ENCODE results near the gene CTXND2. TPM values are rescaled to one million over a fixed set of nuclear protein-coding genes. Genes with fewer than 3 reads are reported as not detected.

The CTXND2 gene
- total RNA-seq, 2 donors from 2014 or later, result not detected

DNA sequence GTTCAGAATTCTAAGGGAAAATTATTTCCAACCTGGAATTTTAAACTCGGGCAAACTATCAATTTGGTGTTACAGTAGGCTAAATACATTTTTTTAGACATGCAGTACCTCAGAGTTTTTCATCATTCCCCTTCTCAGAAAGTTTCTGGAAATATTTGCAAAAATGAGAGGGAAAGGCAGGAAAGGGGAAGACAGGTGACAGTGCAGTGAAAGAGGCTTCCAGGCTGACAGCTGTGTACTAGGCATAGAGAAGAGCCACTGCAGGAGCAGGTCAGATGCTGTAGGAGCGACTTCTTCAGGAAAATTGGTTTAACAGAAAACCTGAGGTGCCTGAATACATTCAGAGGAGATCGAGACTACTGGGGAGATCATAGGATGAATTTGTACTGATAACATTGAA is 67.8 kb downstream of the CTXND2 start:
- intact Hi-C loops (cut with DNase I), result no loop called here
- Histone ChIP-seq H3K27me3 (no peaks in the 10 kb centered on the region), H3K4me1 (no peaks in the 10 kb centered on the region), H3K4me3 (no peak overlapping the region), H3K27ac (no peak overlapping the region), H3K9me3 (no peaks in the 10 kb centered on the region), H3K36me3 (replicated peaks in 1 of 2; ENCODE audit: insufficient read depth in 1 of 2, low read depth in 2 of 2) (peaks cover 0 to 23% of the 10 kb centered on the region in 2 donors)
- WGBS, 2 donors, result 84 to 89% methylated on average over 3 of the region's 3 CpGs
- DNase-seq (peak in 1 of 4 donors; percentile 2), ATAC-seq (no peak)
- no peak for TF ChIP-seq POLR2A (IDR thresholded peaks at IDR 0.05)
- TF ChIP-seq, protein P1, sequence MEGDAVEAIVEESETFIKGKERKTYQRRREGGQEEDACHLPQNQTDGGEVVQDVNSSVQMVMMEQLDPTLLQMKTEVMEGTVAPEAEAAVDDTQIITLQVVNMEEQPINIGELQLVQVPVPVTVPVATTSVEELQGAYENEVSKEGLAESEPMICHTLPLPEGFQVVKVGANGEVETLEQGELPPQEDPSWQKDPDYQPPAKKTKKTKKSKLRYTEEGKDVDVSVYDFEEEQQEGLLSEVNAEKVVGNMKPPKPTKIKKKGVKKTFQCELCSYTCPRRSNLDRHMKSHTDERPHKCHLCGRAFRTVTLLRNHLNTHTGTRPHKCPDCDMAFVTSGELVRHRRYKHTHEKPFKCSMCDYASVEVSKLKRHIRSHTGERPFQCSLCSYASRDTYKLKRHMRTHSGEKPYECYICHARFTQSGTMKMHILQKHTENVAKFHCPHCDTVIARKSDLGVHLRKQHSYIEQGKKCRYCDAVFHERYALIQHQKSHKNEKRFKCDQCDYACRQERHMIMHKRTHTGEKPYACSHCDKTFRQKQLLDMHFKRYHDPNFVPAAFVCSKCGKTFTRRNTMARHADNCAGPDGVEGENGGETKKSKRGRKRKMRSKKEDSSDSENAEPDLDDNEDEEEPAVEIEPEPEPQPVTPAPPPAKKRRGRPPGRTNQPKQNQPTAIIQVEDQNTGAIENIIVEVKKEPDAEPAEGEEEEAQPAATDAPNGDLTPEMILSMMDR (IDR thresholded peaks at IDR 0.05), result no peak

DNA sequence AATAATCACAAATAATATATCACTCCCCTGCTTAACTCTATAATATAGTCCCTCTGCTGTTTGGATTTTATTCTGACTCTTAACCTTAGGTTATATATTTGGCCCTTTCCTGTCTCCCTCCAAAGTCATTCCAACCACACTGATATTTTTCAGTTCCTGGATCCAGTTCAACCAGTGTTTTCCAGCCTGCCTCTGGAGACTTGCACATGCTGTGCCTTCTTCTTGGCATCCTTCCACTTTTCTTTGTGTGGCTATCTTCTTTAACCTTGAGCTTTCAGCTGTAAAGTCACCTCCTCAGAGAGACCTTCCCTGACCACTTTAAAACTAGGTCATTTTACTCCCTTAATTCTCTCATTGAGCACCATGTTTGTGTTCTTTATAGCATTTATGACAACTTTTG is 68.3 kb downstream of the CTXND2 start:
- no peak for TF ChIP-seq POLR2A (IDR thresholded peaks at IDR 0.05)
- TF ChIP-seq, protein P1 (IDR thresholded peaks at IDR 0.05), result no peak
- Histone ChIP-seq H3K4me1 (no peaks in the 10 kb centered on the region), H3K36me3 (replicated peaks in 1 of 2; ENCODE audit: insufficient read depth in 1 of 2, low read depth in 2 of 2) (peaks cover 0 to 26% of the 10 kb centered on the region in 2 donors), H3K27ac (no peak overlapping the region), H3K4me3 (no peak overlapping the region), H3K27me3 (no peaks in the 10 kb centered on the region), H3K9me3 (no peaks in the 10 kb centered on the region)
- intact Hi-C loops (cut with DNase I), result no loop called here
- DNase-seq (no peak), ATAC-seq (no peak)

DNA sequence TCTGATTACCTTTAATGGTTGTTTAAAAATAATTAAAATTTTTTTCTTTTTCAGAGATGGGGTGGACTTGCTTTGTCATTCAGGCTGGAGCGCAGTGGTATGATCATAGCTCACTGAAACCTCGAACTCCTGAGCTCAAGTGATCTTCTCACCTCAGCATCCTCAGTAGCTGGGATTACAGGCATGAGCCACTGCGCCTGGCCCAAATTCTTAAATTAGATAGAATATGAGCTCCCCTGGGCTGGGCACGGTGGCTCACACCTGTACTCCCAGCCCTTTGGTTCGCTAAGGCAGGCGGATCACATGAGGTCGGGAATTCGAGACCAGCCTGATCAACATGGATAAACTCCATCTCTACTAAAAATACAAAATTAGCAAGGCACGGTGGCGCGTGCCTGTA is 70.7 kb downstream of the CTXND2 start:
- H3K9me3 ChIP-seq, result no peaks in the 10 kb centered on the region
- intact Hi-C loops (cut with DNase I), result no loop called here
- no peak overlapping the region for H3K4me3 ChIP-seq
- TF ChIP-seq, protein P1 (IDR thresholded peaks at IDR 0.05), result no peak
- TF ChIP-seq POLR2A (IDR thresholded peaks at IDR 0.05), result no peak
- DNase-seq (no peak), ATAC-seq (no peak)
- 93 to 95% methylated on average over 11 of the region's 11 CpGs for WGBS, 2 donors
- H3K36me3 ChIP-seq (replicated peaks in 1 of 2; ENCODE audit: insufficient read depth in 1 of 2, low read depth in 2 of 2), result peaks cover 0 to 20% of the 10 kb centered on the region in 2 donors
- no peak overlapping the region for H3K27ac ChIP-seq
- no peaks in the 10 kb centered on the region for H3K27me3 ChIP-seq
- H3K4me1 ChIP-seq, result no peaks in the 10 kb centered on the region

DNA sequence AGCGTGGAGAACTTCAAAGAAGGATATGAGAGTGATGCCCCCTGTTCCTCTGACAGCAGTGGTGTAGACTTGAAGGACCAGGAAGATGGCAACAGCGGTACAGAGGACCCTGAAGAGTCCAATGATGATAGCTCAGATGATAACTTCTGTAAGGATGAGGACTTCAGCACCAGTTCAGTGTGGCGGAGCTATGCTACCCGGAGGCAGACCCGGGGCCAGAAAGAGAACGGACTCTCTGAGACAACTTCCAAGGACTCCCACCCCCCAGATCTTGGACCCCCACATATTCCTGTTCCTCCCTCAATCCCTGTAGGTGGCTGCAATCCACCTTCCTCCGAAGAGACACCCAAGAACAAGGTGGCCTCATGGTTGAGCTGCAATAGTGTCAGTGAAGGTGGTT is 73.7 kb downstream of the CTXND2 start:
- ATAC-seq, result no peak
- no peak for DNase-seq

DNA sequence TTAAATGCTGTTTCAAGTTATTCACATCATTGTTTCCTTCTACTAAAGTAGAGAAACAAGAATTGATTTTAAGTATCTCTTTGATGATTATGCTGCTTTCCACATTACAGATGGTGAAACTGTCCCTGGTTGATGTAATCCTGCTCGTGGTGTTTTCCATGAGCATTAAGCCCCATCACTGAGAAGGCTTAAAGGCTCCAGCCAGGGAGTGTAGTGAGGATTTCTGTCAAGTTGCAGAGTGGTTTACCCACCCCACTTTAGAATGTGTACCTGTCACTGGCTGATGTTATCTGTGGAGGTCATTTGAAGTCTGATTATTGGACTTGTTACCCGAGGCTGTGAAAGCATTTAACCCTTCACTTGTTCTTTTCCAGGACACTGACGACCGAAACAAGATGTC is 74.8 kb downstream of the CTXND2 start:
- Histone ChIP-seq H3K27me3 (no peaks in the 10 kb centered on the region), H3K4me3 (no peak overlapping the region), H3K4me1 (no peaks in the 10 kb centered on the region), H3K36me3 (replicated peaks in 1 of 2; ENCODE audit: insufficient read depth in 1 of 2, low read depth in 2 of 2) (peaks cover 8 to 36% of the 10 kb centered on the region in 2 donors), H3K27ac (no peak overlapping the region), H3K9me3 (no peaks in the 10 kb centered on the region)
- intact Hi-C loops (cut with DNase I), result no loop called here
- no peak for TF ChIP-seq POLR2A (IDR thresholded peaks at IDR 0.05)
- TF ChIP-seq, protein P1 (IDR thresholded peaks at IDR 0.05), result no peak
- ATAC-seq (no peak), DNase-seq (no peak)
- WGBS, 2 donors, result 64 to 67% methylated on average over 4 of the region's 4 CpGs

More for the DNA sequence above, 73.7 kb downstream of the CTXND2 start:
- intact Hi-C loops (cut with DNase I), result no loop called here
- Histone ChIP-seq H3K9me3 (no peaks in the 10 kb centered on the region), H3K4me1 (no peaks in the 10 kb centered on the region), H3K4me3 (no peak overlapping the region), H3K36me3 (replicated peaks in 1 of 2; ENCODE audit: insufficient read depth in 1 of 2, low read depth in 2 of 2) (peaks cover 3 to 27% of the 10 kb centered on the region in 2 donors), H3K27me3 (no peaks in the 10 kb centered on the region), H3K27ac (no peak overlapping the region)
- TF ChIP-seq POLR2A (IDR thresholded peaks at IDR 0.05), result no peak
- TF ChIP-seq, protein P1 (IDR thresholded peaks at IDR 0.05), result no peak
- WGBS, 2 donors, result 86 to 100% methylated on average over 3 to 7 of the region's 7 CpGs
